Vagina (tissue), 2 donors: Measurements from ENCODE around the gene GDPD4. TPM values are rescaled to one million over a fixed set of nuclear protein-coding genes. Genes with fewer than 3 reads are reported as not detected.

Source experiments
- DNase-seq, 2 donors: peaks; one replicate each; pipeline ENCODE4 v3.0.0-alpha.2; 2017; ENCODE audit errors: extremely low spot score in 2 of 2
- H3K27ac ChIP-seq: fragments of 200-600 bp; sonication (generic); one replicate; pipeline ENCODE4 v1.5.1; 2019
- H3K27me3 ChIP-seq: fragments of 200-600 bp; sonication (generic); one replicate; pipeline ENCODE4 v1.5.1; 2019
- H3K36me3 ChIP-seq, 2 donors: fragments of 200-600 bp; sonication (generic); one replicate each; pipeline ENCODE4 v1.5.1; 2017 to 2019
- H3K4me1 ChIP-seq: fragments of 200-600 bp; sonication (generic); one replicate; pipeline ENCODE4 v1.5.1; 2019
- H3K4me3 ChIP-seq, 2 donors: fragments of 200-600 bp; sonication (generic); 1 replicate in 1 of 2; 2 replicates in 1 of 2; pipeline ENCODE4 v1.5.1; 2016 to 2019
- H3K9me3 ChIP-seq: fragments of 200-600 bp; sonication (generic); one replicate; pipeline ENCODE4 v1.5.1; 2019
- POLR2A ChIP-seq, 2 donors: fragments of 450-650 bp; IDR thresholded peaks; one replicate each; pipeline ENCODE4 v1.6.1; 2017; ENCODE audit warnings: antibody characterized with exemption in 2 of 2, mild to moderate bottlenecking in 2 of 2, moderate library complexity in 2 of 2
- POLR2AphosphoS5 ChIP-seq, 2 donors: sonication (generic); formaldehyde crosslinking; IDR thresholded peaks; one replicate each; pipeline ENCODE4 v1.9.0; 2017; ENCODE audit warnings: antibody characterized with exemption in 2 of 2, mild to moderate bottlenecking in 2 of 2, low read depth in 1 of 2; ENCODE audit not compliant: insufficient read depth in 1 of 2
- intact Hi-C: fragments of 100-400 bp; cut with DNase I; formaldehyde crosslinking; loops from one replicate; pipeline ENCODE4 v1.15.1; 2023
- total RNA-seq: library from RNA; depleted of rRNA; stranded (reverse); fragments of >200 nt; gene quantifications from one replicate; pipeline ENCODE4 v1.2.3, GENCODE V29; 2016
- TF ChIP-seq, protein P1 (sequence below), 3 experiments: fragments of 450-650 bp in 2 of 3; fragments of 200-600 bp in 1 of 3; sonication (generic) in 1 of 3; IDR thresholded peaks; one replicate each; pipeline ENCODE4 v1.5.1; 2017 to 2019; ENCODE audit warnings: antibody characterized with exemption in 3 of 3, mild to moderate bottlenecking in 2 of 3, moderate library complexity in 2 of 3

GDPD4 gene
- total RNA-seq, 1 donor from 2014 or later, result not detected

DNA sequence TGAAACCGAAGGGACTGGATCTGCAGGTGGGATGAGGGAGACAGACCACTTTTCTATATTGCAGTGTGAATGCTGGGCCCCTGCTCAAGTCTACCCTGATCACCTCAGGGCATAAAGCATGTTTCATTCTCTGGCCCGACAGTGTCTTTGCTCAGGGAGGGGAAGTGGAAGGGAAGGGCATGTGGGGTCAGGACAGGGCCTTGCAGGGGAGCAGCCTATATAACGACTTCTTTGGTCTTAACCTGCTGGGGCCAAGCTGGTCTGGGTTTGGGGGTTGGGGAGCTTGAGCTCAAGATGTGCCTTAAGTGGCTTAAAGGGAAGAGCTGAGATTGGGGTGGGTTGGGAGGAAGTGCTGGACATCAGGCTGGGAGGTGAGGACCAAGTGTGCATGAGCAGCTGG, 86.4 kb downstream of the GDPD4 start:
- H3K27me3 ChIP-seq, result no peaks in the 10 kb centered on the region
- no peaks in the 10 kb centered on the region for H3K9me3 ChIP-seq
- no peak overlapping the region for H3K27ac ChIP-seq
- H3K36me3 ChIP-seq, result no peaks in the 10 kb centered on the region
- no peaks in the 10 kb centered on the region for H3K4me1 ChIP-seq
- intact Hi-C loops, result no loop called here
- TF ChIP-seq POLR2A (IDR thresholded peaks at IDR 0.05) (no peak), POLR2AphosphoS5 (IDR thresholded peaks at IDR 0.05; ENCODE audit: insufficient read depth in 1 of 2, low read depth in 1 of 2) (no peak)
- no peak for DNase-seq
- H3K4me3 ChIP-seq, result no peak overlapping the region

DNA sequence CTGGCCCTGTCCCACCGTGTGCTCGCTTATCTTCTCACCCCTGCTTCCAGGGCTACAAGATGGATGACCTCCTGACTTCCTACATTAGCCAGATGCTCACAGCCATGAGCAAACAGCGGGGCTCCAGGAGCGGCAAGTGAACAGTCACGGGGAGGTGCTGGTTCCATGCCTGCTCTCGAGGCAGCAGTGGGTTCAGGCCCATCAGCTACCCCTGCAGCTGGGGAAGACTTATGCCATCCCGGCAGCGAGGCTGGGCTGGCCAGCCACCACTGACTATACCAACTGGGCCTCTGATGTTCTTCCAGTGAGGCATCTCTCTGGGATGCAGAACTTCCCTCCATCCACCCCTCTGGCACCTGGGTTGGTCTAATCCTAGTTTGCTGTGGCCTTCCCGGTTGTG, 86.9 kb downstream of the GDPD4 start:
- H3K4me3 ChIP-seq, result no peak overlapping the region
- H3K4me1 ChIP-seq, result no peaks in the 10 kb centered on the region
- no peaks in the 10 kb centered on the region for H3K36me3 ChIP-seq
- DNase-seq, result no peak
- H3K9me3 ChIP-seq, result no peaks in the 10 kb centered on the region
- no peak overlapping the region for H3K27ac ChIP-seq
- intact Hi-C loops, result no loop called here
- no peak for TF ChIP-seq POLR2AphosphoS5 (IDR thresholded peaks at IDR 0.05; ENCODE audit: insufficient read depth in 1 of 2, low read depth in 1 of 2)
- TF ChIP-seq, protein P1, sequence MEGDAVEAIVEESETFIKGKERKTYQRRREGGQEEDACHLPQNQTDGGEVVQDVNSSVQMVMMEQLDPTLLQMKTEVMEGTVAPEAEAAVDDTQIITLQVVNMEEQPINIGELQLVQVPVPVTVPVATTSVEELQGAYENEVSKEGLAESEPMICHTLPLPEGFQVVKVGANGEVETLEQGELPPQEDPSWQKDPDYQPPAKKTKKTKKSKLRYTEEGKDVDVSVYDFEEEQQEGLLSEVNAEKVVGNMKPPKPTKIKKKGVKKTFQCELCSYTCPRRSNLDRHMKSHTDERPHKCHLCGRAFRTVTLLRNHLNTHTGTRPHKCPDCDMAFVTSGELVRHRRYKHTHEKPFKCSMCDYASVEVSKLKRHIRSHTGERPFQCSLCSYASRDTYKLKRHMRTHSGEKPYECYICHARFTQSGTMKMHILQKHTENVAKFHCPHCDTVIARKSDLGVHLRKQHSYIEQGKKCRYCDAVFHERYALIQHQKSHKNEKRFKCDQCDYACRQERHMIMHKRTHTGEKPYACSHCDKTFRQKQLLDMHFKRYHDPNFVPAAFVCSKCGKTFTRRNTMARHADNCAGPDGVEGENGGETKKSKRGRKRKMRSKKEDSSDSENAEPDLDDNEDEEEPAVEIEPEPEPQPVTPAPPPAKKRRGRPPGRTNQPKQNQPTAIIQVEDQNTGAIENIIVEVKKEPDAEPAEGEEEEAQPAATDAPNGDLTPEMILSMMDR (IDR thresholded peaks at IDR 0.05), result no peak
- no peak for TF ChIP-seq POLR2A (IDR thresholded peaks at IDR 0.05)
- no peaks in the 10 kb centered on the region for H3K27me3 ChIP-seq

DNA sequence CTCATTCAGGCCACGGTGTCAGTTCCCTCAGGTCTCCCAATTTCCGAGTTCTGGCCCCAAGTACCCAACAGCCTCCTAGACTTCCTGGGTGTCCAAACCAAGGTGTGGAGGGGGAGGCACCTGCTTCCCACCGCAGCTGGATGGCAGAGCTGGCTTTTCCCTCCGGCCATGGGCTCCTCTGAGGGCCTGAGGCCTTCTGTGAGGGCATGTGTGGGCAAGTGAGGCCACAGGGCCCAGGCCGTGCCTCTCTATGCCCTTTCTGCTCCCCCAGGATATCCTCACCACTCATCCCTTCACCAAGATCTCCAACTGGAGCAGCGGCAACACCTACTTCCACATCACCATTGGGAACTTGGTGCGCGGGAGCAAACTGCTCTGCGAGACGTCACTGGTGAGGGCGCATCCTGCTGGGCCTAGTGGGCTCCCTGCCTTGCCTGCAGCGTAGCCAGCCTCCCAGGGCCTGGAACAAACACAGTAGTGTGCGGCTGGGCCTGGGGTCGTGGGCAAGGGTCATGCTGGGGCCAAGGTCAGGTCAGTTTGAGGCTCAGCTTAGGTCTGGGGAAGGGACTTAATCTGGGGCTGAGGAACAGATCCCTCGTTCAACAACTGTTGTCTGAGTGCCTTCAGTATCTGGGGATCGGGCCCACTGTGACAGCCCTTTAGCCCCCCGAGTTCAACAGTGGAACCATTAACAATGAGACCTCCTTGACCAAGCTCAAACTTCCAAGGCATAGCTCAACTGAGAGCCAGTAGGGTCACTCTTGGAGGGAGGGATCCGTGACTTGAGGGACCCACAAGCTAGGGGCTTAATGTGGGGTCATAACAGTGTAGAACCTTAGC, 87.7 kb downstream of the GDPD4 start:
- intact Hi-C loops, result no loop called here
- no peak overlapping the region for H3K4me3 ChIP-seq
- peak in 1 of 2 donors; percentile 87 for DNase-seq
- no peaks in the 10 kb centered on the region for H3K36me3 ChIP-seq
- H3K9me3 ChIP-seq, result no peaks in the 10 kb centered on the region
- no peak overlapping the region for H3K27ac ChIP-seq
- no peaks in the 10 kb centered on the region for H3K4me1 ChIP-seq
- no peaks in the 10 kb centered on the region for H3K27me3 ChIP-seq
- no peak for TF ChIP-seq POLR2A (IDR thresholded peaks at IDR 0.05)
- TF ChIP-seq, protein P1 (IDR thresholded peaks at IDR 0.05), result no peak
- no peak for TF ChIP-seq POLR2AphosphoS5 (IDR thresholded peaks at IDR 0.05; ENCODE audit: insufficient read depth in 1 of 2, low read depth in 1 of 2)

DNA sequence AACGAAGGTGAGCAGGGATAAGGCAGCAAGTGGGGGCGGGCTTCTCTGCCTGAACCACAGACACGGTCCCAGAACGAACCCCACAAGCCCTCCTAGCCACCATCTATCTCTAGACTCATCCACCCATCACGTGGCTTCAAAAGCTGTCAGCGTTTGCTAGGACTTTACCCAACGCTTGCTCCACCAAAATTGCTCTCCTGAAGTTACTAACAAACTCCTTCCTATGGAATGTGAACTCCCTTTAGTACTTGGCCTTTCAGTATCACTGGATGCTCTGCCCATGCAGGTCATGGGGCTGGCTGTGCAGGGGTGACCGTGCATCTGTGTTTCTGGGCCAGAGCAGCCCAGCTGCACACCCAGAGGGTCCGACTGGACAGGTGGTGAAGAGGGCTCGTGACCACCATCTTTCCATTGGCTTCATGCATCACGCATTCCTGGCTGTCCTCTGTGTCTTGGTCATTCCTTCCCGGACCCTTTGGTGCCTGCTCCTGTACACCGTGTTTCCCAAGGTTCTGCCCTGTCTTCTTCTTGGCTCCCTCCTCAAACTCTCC, 88.4 kb downstream of the GDPD4 start:
- intact Hi-C loops, result no loop called here
- no peaks in the 10 kb centered on the region for H3K36me3 ChIP-seq
- no peak overlapping the region for H3K4me3 ChIP-seq
- no peaks in the 10 kb centered on the region for H3K9me3 ChIP-seq
- H3K27me3 ChIP-seq, result no peaks in the 10 kb centered on the region
- H3K27ac ChIP-seq, result no peak overlapping the region
- no peaks in the 10 kb centered on the region for H3K4me1 ChIP-seq
- DNase-seq, result peak in 1 of 2 donors; percentile 81
- no peak for TF ChIP-seq POLR2A (IDR thresholded peaks at IDR 0.05)
- TF ChIP-seq, protein P1 (IDR thresholded peaks at IDR 0.05), result no peak
- TF ChIP-seq POLR2AphosphoS5 (IDR thresholded peaks at IDR 0.05; ENCODE audit: insufficient read depth in 1 of 2, low read depth in 1 of 2), result no peak

DNA sequence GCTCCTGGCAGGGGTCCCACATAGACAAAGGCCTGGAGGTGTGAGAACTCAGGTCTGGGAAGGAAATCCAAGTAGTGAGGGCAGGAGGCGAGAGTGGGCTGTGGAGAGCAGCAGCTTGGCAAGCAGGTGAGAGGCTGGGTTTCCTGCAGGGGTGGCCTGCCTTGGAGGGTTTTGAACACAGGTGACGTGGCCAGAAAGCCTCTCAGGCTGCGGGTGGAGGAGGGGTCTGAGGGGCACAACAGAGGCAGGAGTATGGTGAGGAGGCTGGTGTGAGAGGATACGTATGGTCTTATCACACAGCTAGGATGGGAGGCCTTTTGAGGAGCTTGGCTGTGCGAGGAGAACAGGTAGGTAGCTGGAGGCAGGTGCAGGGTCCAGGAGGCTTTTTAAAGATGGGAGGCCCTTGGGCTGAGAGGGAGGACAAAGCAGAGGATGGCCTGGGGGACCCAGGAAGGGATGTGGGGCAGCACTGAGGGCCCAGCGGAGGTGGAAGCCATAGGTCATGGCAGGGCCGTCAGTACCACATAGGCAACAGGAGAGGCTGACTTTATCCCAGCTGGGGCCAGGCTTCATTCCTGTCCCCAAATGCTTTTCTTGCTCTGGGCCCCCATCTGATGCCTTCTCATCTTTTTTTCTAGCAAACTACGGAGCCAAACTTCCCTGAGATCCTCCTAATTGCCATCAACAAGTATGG, 89.0 kb downstream of the GDPD4 start:
- intact Hi-C loops, result no loop called here
- no peak for DNase-seq
- TF ChIP-seq POLR2A (IDR thresholded peaks at IDR 0.05) (no peak), POLR2AphosphoS5 (IDR thresholded peaks at IDR 0.05; ENCODE audit: insufficient read depth in 1 of 2, low read depth in 1 of 2) (no peak)
- TF ChIP-seq, protein P1 (IDR thresholded peaks at IDR 0.05), result no peak

More for the DNA sequence above, 89.0 kb downstream of the GDPD4 start:
- no peaks in the 10 kb centered on the region for H3K4me1 ChIP-seq
- H3K4me3 ChIP-seq, result no peak overlapping the region
- no peaks in the 10 kb centered on the region for H3K9me3 ChIP-seq
- H3K27ac ChIP-seq, result no peak overlapping the region
- no peaks in the 10 kb centered on the region for H3K27me3 ChIP-seq
- H3K36me3 ChIP-seq, result no peaks in the 10 kb centered on the region
